HG02642 (cell line): Measurements from ENCODE around the gene HMGXB4.

ENCODE experiments used
- ATAC-seq: cut with Tn5 transposase; IDR thresholded peaks from one replicate; pipeline ENCODE4 v1.9.1; 2021; ENCODE audit warnings: mild to moderate bottlenecking; ENCODE audit not compliant: unreplicated experiment, poor library complexity

The HMGXB4 gene

GRCh38 chr22:35324762-35325161, 67.5 kb downstream of the HMGXB4 start:
- ATAC-seq: no peak

- ATAC-seq: no peak
Measured at GRCh38 chr22:35325209-35325608, 67.9 kb downstream of the HMGXB4 start.

- no peak for ATAC-seq
Measured at GRCh38 chr22:35326854-35327562, 69.7 kb downstream of the HMGXB4 start.

GRCh38 chr22:35327690-35328471, 70.6 kb downstream of the HMGXB4 start:
- no peak for ATAC-seq

GRCh38 chr22:35328472-35328885, 71.2 kb downstream of the HMGXB4 start:
- ATAC-seq: no peak

- ATAC-seq: no peak
Measured at GRCh38 chr22:35329114-35329847, 72.0 kb downstream of the HMGXB4 start.

- no peak for ATAC-seq
Measured at GRCh38 chr22:35330258-35330861, 73.1 kb downstream of the HMGXB4 start.

- ATAC-seq: no peak
Measured at GRCh38 chr22:35332278-35332677, 75.0 kb downstream of the HMGXB4 start.

GRCh38 chr22:35333220-35333619, 75.9 kb downstream of the HMGXB4 start:
- no peak for ATAC-seq

GRCh38 chr22:35334004-35334403, 76.7 kb downstream of the HMGXB4 start:
- no peak for ATAC-seq

- ATAC-seq: no peak
Measured at GRCh38 chr22:35335468-35335867, 78.2 kb downstream of the HMGXB4 start.

- no peak for ATAC-seq
Measured at GRCh38 chr22:35335936-35336781, 78.9 kb downstream of the HMGXB4 start.

- ATAC-seq: no peak
Measured at GRCh38 chr22:35337932-35338331, 80.6 kb downstream of the HMGXB4 start.

- ATAC-seq: no peak
Measured at GRCh38 chr22:35341090-35341874, 84.0 kb downstream of the HMGXB4 start.

- no peak for ATAC-seq
Measured at GRCh38 chr22:35342390-35342789, 85.1 kb downstream of the HMGXB4 start.

- no peak for ATAC-seq
Measured at GRCh38 chr22:35343664-35344550, 86.6 kb downstream of the HMGXB4 start.

- no peak for ATAC-seq
Measured at GRCh38 chr22:35344956-35345690, 87.8 kb downstream of the HMGXB4 start.
